Stomach (tissue), 4 donors: ENCODE measurements around the gene SULT1A1.

Experiments used
- POLR2A ChIP-seq, 4 donors: fragments of 450-650 bp; IDR thresholded peaks; one replicate each; pipeline ENCODE4 v1.6.1; 2016; ENCODE audit warnings: antibody characterized with exemption in 4 of 4, control low read depth in 2 of 4, mild to moderate bottlenecking in 1 of 4, moderate library complexity in 1 of 4
- TF ChIP-seq, protein P1 (sequence below), 7 experiments: fragments of 450-650 bp in 4 of 7; fragments of 200-600 bp in 3 of 7; sonication (generic) in 3 of 7; IDR thresholded peaks; one replicate each; pipeline ENCODE4 v1.5.1; 2016 to 2019; ENCODE audit warnings: antibody characterized with exemption in 7 of 7, control low read depth in 2 of 7, mild to moderate bottlenecking in 1 of 7

DNA sequence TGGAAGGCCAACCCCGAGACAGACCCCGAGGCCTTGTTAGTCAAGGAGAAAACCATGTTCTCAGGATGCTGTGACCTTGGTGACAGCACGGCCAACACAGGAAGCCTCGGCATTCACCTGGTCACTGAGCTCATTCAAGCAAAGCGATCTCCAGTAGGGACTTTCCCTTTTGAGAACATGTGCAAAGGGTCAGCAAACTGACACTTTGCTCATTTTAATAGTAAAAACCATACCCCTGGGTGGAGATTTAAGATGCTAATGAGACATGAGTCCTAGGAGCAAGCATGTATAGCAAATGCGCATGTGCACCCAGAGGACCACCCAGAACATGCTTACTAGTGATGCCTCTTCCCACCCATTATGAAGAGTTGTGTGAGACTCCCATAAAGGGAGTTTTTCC, 7.3 kb downstream of the SULT1A1 start:
- TF ChIP-seq POLR2A (IDR thresholded peaks at IDR 0.05): no peak
- TF ChIP-seq, protein P1, sequence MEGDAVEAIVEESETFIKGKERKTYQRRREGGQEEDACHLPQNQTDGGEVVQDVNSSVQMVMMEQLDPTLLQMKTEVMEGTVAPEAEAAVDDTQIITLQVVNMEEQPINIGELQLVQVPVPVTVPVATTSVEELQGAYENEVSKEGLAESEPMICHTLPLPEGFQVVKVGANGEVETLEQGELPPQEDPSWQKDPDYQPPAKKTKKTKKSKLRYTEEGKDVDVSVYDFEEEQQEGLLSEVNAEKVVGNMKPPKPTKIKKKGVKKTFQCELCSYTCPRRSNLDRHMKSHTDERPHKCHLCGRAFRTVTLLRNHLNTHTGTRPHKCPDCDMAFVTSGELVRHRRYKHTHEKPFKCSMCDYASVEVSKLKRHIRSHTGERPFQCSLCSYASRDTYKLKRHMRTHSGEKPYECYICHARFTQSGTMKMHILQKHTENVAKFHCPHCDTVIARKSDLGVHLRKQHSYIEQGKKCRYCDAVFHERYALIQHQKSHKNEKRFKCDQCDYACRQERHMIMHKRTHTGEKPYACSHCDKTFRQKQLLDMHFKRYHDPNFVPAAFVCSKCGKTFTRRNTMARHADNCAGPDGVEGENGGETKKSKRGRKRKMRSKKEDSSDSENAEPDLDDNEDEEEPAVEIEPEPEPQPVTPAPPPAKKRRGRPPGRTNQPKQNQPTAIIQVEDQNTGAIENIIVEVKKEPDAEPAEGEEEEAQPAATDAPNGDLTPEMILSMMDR (IDR thresholded peaks at IDR 0.05): no peak
